ENCODE measurements around the gene DGKA.

GRCh38 chr12:55991110-55991509 is 60.1 kb downstream of the DGKA start:
- no peak for TF ChIP-seq CTCF (IDR thresholded peaks at IDR 0.05)
- no peak for TF ChIP-seq POLR2A (IDR thresholded peaks at IDR 0.05)
